CD4-positive, alpha-beta T cell treated with Interleukin-15 for 4 hours (primary cell): ENCODE measurements around the gene MME.

Source experiments
- DNase-seq: peaks from one replicate; pipeline ENCODE4 v3.0.0-alpha.2; 2020; ENCODE audit warnings: low spot score

MME gene

GRCh38 chr3:155079746-155080487, at the start of gene MME:
Gene MME (plus strand): TSS chr3:155080319. CDS start chr3:155084168, 3,849 bp downstream.
- DNase-seq, result no peak

GRCh38 chr3:155031186-155031585, 48.9 kb upstream of the MME start:
- DNase-seq, result no peak

GRCh38 chr3:155032918-155033317, 47.2 kb upstream of the MME start:
- no peak for DNase-seq

- no peak for DNase-seq
These were observed 45.3 kb upstream of the MME start for GRCh38 chr3:155034786-155035185.

- DNase-seq, result no peak
These were observed 44.6 kb upstream of the MME start for GRCh38 chr3:155035553-155035952.

- no peak for DNase-seq
These were observed 42.5 kb upstream of the MME start for GRCh38 chr3:155037508-155038202.

GRCh38 chr3:155038203-155038554, 41.9 kb upstream of the MME start:
- no peak for DNase-seq

GRCh38 chr3:155046935-155047334, 33.2 kb upstream of the MME start:
- no peak for DNase-seq

GRCh38 chr3:155047672-155048071, 32.4 kb upstream of the MME start:
- DNase-seq, result no peak

GRCh38 chr3:155049959-155050358, 30.2 kb upstream of the MME start:
- no peak for DNase-seq

GRCh38 chr3:155052470-155052869, 27.6 kb upstream of the MME start:
- no peak for DNase-seq

- DNase-seq, result no peak
These were observed 26.4 kb upstream of the MME start for GRCh38 chr3:155053756-155054155.

GRCh38 chr3:155064920-155065319, 15.2 kb upstream of the MME start:
- DNase-seq, result no peak

GRCh38 chr3:155065537-155065936, 14.6 kb upstream of the MME start:
- no peak for DNase-seq

GRCh38 chr3:155069729-155070128, 10.4 kb upstream of the MME start:
- no peak for DNase-seq

GRCh38 chr3:155070316-155070715, 9.8 kb upstream of the MME start:
- DNase-seq, result no peak

GRCh38 chr3:155070932-155071387, 9.2 kb upstream of the MME start:
- no peak for DNase-seq

- no peak for DNase-seq
These were observed 4.9 kb upstream of the MME start for GRCh38 chr3:155075200-155075599.

- no peak for DNase-seq
These were observed 3.2 kb upstream of the MME start for GRCh38 chr3:155076888-155077287.

GRCh38 chr3:155078711-155079467, 1.2 kb upstream of the MME start:
- DNase-seq, result no peak

GRCh38 chr3:155079468-155079745, 712 bp upstream of the MME start:
- no peak for DNase-seq

GRCh38 chr3:155080692-155081091, 573 bp downstream of the MME start:
- no peak for DNase-seq

GRCh38 chr3:155083313-155083905, 3.3 kb downstream of the MME start:
- no peak for DNase-seq
